Liver (tissue), 9 donors: ENCODE data around the gene ADNP2. TPM values are rescaled to one million over a fixed set of nuclear protein-coding genes. Genes with fewer than 3 reads are reported as not detected.

ENCODE experiments used
- DNase-seq: peaks from one replicate; pipeline ENCODE4 v3.0.0-alpha.2; 2017; ENCODE audit warnings: low spot score
- H3K27ac ChIP-seq, 2 donors: one replicate each; pipeline ENCODE4 v1.7.0; 2013; ENCODE audit warnings: inconsistent platforms in 2 of 2, low read length in 2 of 2, control low read depth in 1 of 2, low read depth in 1 of 2, mild to moderate bottlenecking in 1 of 2
- H3K27me3 ChIP-seq, 4 donors: one replicate each; pipeline versions ENCODE4 v1.6.1 to v1.7.0; 2013; ENCODE audit warnings: low read length in 3 of 4, inconsistent platforms in 1 of 4, mild to moderate bottlenecking in 1 of 4, moderate library complexity in 1 of 4; ENCODE audit not compliant: control insufficient read depth in 4 of 4, insufficient read depth in 4 of 4
- H3K36me3 ChIP-seq, 4 donors: one replicate each; pipeline versions ENCODE4 v1.6.1 to v1.7.0; 2013; ENCODE audit warnings: low read length in 3 of 4, mild to moderate bottlenecking in 3 of 4, low read depth in 1 of 4, moderate library complexity in 1 of 4; ENCODE audit not compliant: control insufficient read depth in 4 of 4, insufficient read depth in 3 of 4
- H3K4me1 ChIP-seq, 4 donors: one replicate each; pipeline versions ENCODE4 v1.6.1 to v1.7.0; 2013; ENCODE audit warnings: low read length in 3 of 4, mild to moderate bottlenecking in 3 of 4, moderate library complexity in 1 of 4; ENCODE audit not compliant: control insufficient read depth in 4 of 4, insufficient read depth in 4 of 4
- H3K4me3 ChIP-seq, 3 donors: one replicate each; pipeline versions ENCODE4 v1.6.1 to v1.7.0; 2013; ENCODE audit warnings: low read length in 3 of 3, control low read depth in 1 of 3, low read depth in 1 of 3, mild to moderate bottlenecking in 1 of 3
- H3K9ac ChIP-seq, 2 donors: one replicate each; pipeline ENCODE4 v1.7.0; 2013; ENCODE audit warnings: low read length in 2 of 2, mild to moderate bottlenecking in 2 of 2, moderate library complexity in 2 of 2, control low read depth in 1 of 2, low read depth in 1 of 2
- H3K9me3 ChIP-seq, 4 donors: one replicate each; pipeline versions ENCODE4 v1.6.1 to v1.7.0; 2013; ENCODE audit warnings: low read length in 3 of 4; ENCODE audit not compliant: control insufficient read depth in 4 of 4
- EGR1 ChIP-seq, 2 donors: IDR thresholded peaks; 2 replicates each; pipeline ENCODE4 v1.6.1; 2016 to 2018; ENCODE audit warnings: antibody characterized with exemption in 2 of 2, low read depth in 2 of 2
- FOXA1 ChIP-seq: IDR thresholded peaks from 2 replicates; pipeline ENCODE4 v1.6.1; 2016; ENCODE audit warnings: antibody characterized with exemption
- FOXA2 ChIP-seq: IDR thresholded peaks from 2 replicates; pipeline ENCODE4 v1.6.1; 2016; ENCODE audit warnings: antibody characterized with exemption
- GABPA ChIP-seq, 2 donors: IDR thresholded peaks in 1 of 2; conservative IDR thresholded peaks in 1 of 2; 2 replicates each; pipeline ENCODE4 v1.6.1; 2016; ENCODE audit warnings: antibody characterized with exemption in 2 of 2, mild to moderate bottlenecking in 1 of 2, moderate library complexity in 1 of 2
- HNF4A ChIP-seq, 2 donors: conservative IDR thresholded peaks; 2 replicates each; pipeline ENCODE4 v1.6.1; 2016; ENCODE audit warnings: antibody characterized with exemption in 2 of 2, mild to moderate bottlenecking in 2 of 2
- HNF4G ChIP-seq: IDR thresholded peaks from 2 replicates; pipeline ENCODE4 v1.6.1; 2016; ENCODE audit warnings: antibody characterized with exemption
- JUND ChIP-seq, 2 donors: IDR thresholded peaks; 2 replicates each; pipeline ENCODE4 v1.6.1; 2016; ENCODE audit warnings: antibody characterized with exemption in 2 of 2
- MAX ChIP-seq: IDR thresholded peaks from 2 replicates; pipeline ENCODE4 v1.6.1; 2016; ENCODE audit warnings: antibody characterized with exemption
- NR2F2 ChIP-seq: IDR thresholded peaks from 2 replicates; pipeline ENCODE4 v1.6.1; 2016; ENCODE audit warnings: antibody characterized with exemption
- RAD21 ChIP-seq, 2 donors: IDR thresholded peaks; 2 replicates each; pipeline ENCODE4 v1.6.1; 2016; ENCODE audit warnings: antibody characterized with exemption in 2 of 2, mild to moderate bottlenecking in 2 of 2
- REST ChIP-seq: IDR thresholded peaks from 2 replicates; pipeline ENCODE4 v1.6.1; 2016; ENCODE audit warnings: antibody characterized with exemption, mild to moderate bottlenecking
- RXRA ChIP-seq, 2 donors: IDR thresholded peaks; 2 replicates each; pipeline ENCODE4 v1.6.1; 2017 to 2018; ENCODE audit warnings: antibody characterized with exemption in 2 of 2, mild to moderate bottlenecking in 1 of 2
- SP1 ChIP-seq: IDR thresholded peaks from 2 replicates; pipeline ENCODE4 v1.6.1; 2018; ENCODE audit warnings: antibody characterized with exemption, mild to moderate bottlenecking
- YY1 ChIP-seq: IDR thresholded peaks from 2 replicates; pipeline ENCODE4 v1.6.1; 2016; ENCODE audit warnings: antibody characterized with exemption, mild to moderate bottlenecking
- WGBS: extraction: QIAGEN DNeasy Blood & Tissue Kit; methylation state at CpG from one replicate; pipeline ENCODE4 v1.1.7; 2013; 5-methylcytosine and 5-hydroxymethylcytosine counted together
- polyA plus RNA-seq, 2 donors: library from polyadenylated mRNA; stranded (reverse) in 1 of 2; unstranded in 1 of 2; fragments of 200-250 nt in 1 of 2; fragments of >200 nt in 1 of 2; fragmentation: Nextera tagmentation in 1 of 2; extraction: Ambion mirVana in 1 of 2; gene quantifications; one replicate each; pipeline versions ENCODE4 v1.2.1 to v1.2.3, GENCODE V29; 2013 to 2015
- total RNA-seq, 2 donors: library from RNA; depleted of rRNA; stranded (reverse); fragments of >200 nt; gene quantifications; one replicate each; pipeline ENCODE4 v1.2.3, GENCODE V29; 2014
- TF ChIP-seq, protein P1 (sequence below): IDR thresholded peaks from 2 replicates; pipeline ENCODE4 v1.6.1; 2016; ENCODE audit warnings: antibody characterized with exemption
- TF ChIP-seq, protein P2 (sequence below): fragments of 150-350 bp; IDR thresholded peaks from 2 replicates; pipeline ENCODE4 v1.5.1; 2017; ENCODE audit warnings: improper control_type of control experiment, low read depth, low read length; ENCODE audit not compliant: missing input control
- TF ChIP-seq, protein P3 (sequence below): IDR thresholded peaks from 2 replicates; pipeline ENCODE4 v1.6.1; 2016; ENCODE audit warnings: antibody characterized with exemption
- donor health status: healthy.
- donor health status: healthy.
- donor health status: healthy.
- donor health status: healthy.
- donor health status: healthy.

ADNP2 gene
- total and polyA plus RNA-seq, 4 donors, result 2.7 to 9.9 (median 6.4) TPM

GRCh38 chr18:80067321-80067720, 41.7 kb upstream of the ADNP2 start:
- DNase-seq, result no peak
- Histone ChIP-seq H3K9me3 (no peaks in the 10 kb centered on the region), H3K9ac (no peak overlapping the region), H3K36me3 (no peaks in the 10 kb centered on the region), H3K4me3 (no peak overlapping the region), H3K27ac (no peak overlapping the region), H3K27me3 (no peaks in the 10 kb centered on the region), H3K4me1 (no peaks in the 10 kb centered on the region)
- TF ChIP-seq FOXA1 (no peak), RAD21 (IDR thresholded peaks at IDR 0.05) (no peak), SP1 (no peak), REST (no peak), YY1 (no peak), EGR1 (IDR thresholded peaks at IDR 0.05; ENCODE audit: low read depth in 2 of 2) (no peak), GABPA (IDR thresholded peaks at IDR 0.05 in 1 of 2, conservative IDR thresholded peaks at IDR 0.05 in 1 of 2) (no peak), HNF4A (conservative IDR thresholded peaks at IDR 0.05) (no peak), RXRA (IDR thresholded peaks at IDR 0.05) (no peak), HNF4G (no peak), MAX (no peak), NR2F2 (no peak), FOXA2 (no peak), JUND (IDR thresholded peaks at IDR 0.05) (no peak)
- TF ChIP-seq, protein P1, sequence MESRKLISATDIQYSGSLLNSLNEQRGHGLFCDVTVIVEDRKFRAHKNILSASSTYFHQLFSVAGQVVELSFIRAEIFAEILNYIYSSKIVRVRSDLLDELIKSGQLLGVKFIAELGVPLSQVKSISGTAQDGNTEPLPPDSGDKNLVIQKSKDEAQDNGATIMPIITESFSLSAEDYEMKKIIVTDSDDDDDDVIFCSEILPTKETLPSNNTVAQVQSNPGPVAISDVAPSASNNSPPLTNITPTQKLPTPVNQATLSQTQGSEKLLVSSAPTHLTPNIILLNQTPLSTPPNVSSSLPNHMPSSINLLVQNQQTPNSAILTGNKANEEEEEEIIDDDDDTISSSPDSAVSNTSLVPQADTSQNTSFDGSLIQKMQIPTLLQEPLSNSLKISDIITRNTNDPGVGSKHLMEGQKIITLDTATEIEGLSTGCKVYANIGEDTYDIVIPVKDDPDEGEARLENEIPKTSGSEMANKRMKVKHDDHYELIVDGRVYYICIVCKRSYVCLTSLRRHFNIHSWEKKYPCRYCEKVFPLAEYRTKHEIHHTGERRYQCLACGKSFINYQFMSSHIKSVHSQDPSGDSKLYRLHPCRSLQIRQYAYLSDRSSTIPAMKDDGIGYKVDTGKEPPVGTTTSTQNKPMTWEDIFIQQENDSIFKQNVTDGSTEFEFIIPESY, result no peak
- TF ChIP-seq, protein P2, sequence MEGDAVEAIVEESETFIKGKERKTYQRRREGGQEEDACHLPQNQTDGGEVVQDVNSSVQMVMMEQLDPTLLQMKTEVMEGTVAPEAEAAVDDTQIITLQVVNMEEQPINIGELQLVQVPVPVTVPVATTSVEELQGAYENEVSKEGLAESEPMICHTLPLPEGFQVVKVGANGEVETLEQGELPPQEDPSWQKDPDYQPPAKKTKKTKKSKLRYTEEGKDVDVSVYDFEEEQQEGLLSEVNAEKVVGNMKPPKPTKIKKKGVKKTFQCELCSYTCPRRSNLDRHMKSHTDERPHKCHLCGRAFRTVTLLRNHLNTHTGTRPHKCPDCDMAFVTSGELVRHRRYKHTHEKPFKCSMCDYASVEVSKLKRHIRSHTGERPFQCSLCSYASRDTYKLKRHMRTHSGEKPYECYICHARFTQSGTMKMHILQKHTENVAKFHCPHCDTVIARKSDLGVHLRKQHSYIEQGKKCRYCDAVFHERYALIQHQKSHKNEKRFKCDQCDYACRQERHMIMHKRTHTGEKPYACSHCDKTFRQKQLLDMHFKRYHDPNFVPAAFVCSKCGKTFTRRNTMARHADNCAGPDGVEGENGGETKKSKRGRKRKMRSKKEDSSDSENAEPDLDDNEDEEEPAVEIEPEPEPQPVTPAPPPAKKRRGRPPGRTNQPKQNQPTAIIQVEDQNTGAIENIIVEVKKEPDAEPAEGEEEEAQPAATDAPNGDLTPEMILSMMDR, result no peak
- TF ChIP-seq, protein P3, sequence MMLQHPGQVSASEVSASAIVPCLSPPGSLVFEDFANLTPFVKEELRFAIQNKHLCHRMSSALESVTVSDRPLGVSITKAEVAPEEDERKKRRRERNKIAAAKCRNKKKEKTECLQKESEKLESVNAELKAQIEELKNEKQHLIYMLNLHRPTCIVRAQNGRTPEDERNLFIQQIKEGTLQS, result no peak
- WGBS, result 92% methylated on average over 8 of the region's 8 CpGs

GRCh38 chr18:80067897-80068296, 41.2 kb upstream of the ADNP2 start:
- no peak overlapping the region for H3K27ac ChIP-seq
- TF ChIP-seq EGR1 (IDR thresholded peaks at IDR 0.05; ENCODE audit: low read depth in 2 of 2) (no peak), JUND (IDR thresholded peaks at IDR 0.05) (no peak), GABPA (IDR thresholded peaks at IDR 0.05 in 1 of 2, conservative IDR thresholded peaks at IDR 0.05 in 1 of 2) (no peak), HNF4A (conservative IDR thresholded peaks at IDR 0.05) (no peak), RAD21 (IDR thresholded peaks at IDR 0.05) (no peak)
- TF ChIP-seq, protein P3, result no peak
- 95% methylated on average over 10 of the region's 10 CpGs for WGBS

More at GRCh38 chr18:80067897-80068296, 41.2 kb upstream of the ADNP2 start:
- Histone ChIP-seq H3K4me3 (no peak overlapping the region), H3K9ac (no peak overlapping the region), H3K27me3 (no peaks in the 10 kb centered on the region), H3K9me3 (no peaks in the 10 kb centered on the region), H3K36me3 (no peaks in the 10 kb centered on the region), H3K4me1 (no peaks in the 10 kb centered on the region)
- DNase-seq, result no peak
